K562 (cell line): Measurements from ENCODE around the gene MAP2K6. TPM values are rescaled to one million over a fixed set of nuclear protein-coding genes. Genes with fewer than 3 reads are reported as not detected.

Experiments
- ATAC-seq: fragments of 200-7000 bp; cut with Tn5 transposase; 3 replicates; pipeline ENCODE4 v1.9.1; 2020; ENCODE audit warnings: moderate library complexity
- BruUV-seq: library from RNA; stranded (reverse); fragments of 400-500 nt; replicated peaks from 2 replicates; lab custom pipeline; 2021; lab: Mats Ljungman, UMichigan
- CTCF ChIA-PET: fragments of 300-600 bp; formaldehyde crosslinking; extraction: SDS; loops from one replicate; lab custom pipeline; 2021; ENCODE audit warnings: low intra/inter-chr PET ratio; lab: Yijun Ruan, JAX
- POLR2A ChIA-PET: fragments of 300-600, 350-650 bp; sonication (Branson Sonifier 250); formaldehyde crosslinking; extraction: SDS; loops from one replicate; lab custom pipeline; 2021; ENCODE audit warnings: antibody characterized with exemption, inconsistent platforms; lab: Yijun Ruan, JAX
- DNase-seq, 4 experiments: peaks; one replicate each; pipeline versions ENCODE4 v3.0.0 to v3.0.0-alpha.2; 2011 to 2018; ENCODE audit warnings: low spot score in 3 of 4, mixed read lengths in 3 of 4; ENCODE audit errors: extremely low read depth in 1 of 4
- FAIRE-seq: peaks from 2 replicates; lab custom pipeline; 2011; peaks lifted over from hg19 to GRCh38; lab: Jason Lieb, UNC
- H2AFZ ChIP-seq: 2 replicates; pipeline ENCODE4 v1.6.0; 2011; ENCODE audit warnings: low read depth, low read length, control low read depth, inconsistent platforms
- H3K27ac ChIP-seq: fragments of 200-600 bp; 3 replicates; pipeline ENCODE4 v1.8.0; 2011; ENCODE audit warnings: low read depth, mild to moderate bottlenecking, control low read depth, inconsistent platforms, low read length, moderate library complexity, mixed read lengths; ENCODE audit errors: extremely low read depth
- H3K27me3 ChIP-seq, 2 experiments: fragments of 300-600 bp in 1 of 2; 2 replicates in 1 of 2; 3 replicates in 1 of 2; pipeline versions ENCODE4 v1.6.0 to v1.8.0; 2011; ENCODE audit warnings: inconsistent platforms in 2 of 2, low read length in 2 of 2, mild to moderate bottlenecking in 1 of 2, mixed read lengths in 1 of 2, moderate library complexity in 1 of 2; ENCODE audit not compliant: control insufficient read depth in 2 of 2, insufficient read depth in 2 of 2
- H3K36me3 ChIP-seq: fragments of 300-600 bp; 3 replicates; pipeline ENCODE4 v1.8.0; 2011; ENCODE audit warnings: mild to moderate bottlenecking, low read length, inconsistent platforms; ENCODE audit not compliant: control insufficient read depth, insufficient read depth
- H3K4me1 ChIP-seq, 2 experiments: fragments of 200-600 bp in 1 of 2; replicated peaks in 1 of 2; 2 replicates in 1 of 2; 3 replicates in 1 of 2; pipeline versions ENCODE4 v1.5.1 to v1.8.0; 2011; ENCODE audit warnings: inconsistent platforms in 2 of 2, low read length in 2 of 2, mild to moderate bottlenecking in 1 of 2, mixed read lengths in 1 of 2, moderate library complexity in 1 of 2; ENCODE audit not compliant: control insufficient read depth in 2 of 2, insufficient read depth in 2 of 2
- H3K4me2 ChIP-seq: 2 replicates; pipeline ENCODE4 v1.6.1; 2011; ENCODE audit warnings: low read length, control low read depth, inconsistent platforms, mixed read lengths; ENCODE audit not compliant: insufficient read depth
- H3K4me3 ChIP-seq: fragments of 200-600 bp; sonication (generic), shearing (Covaris generic); 2 replicates; pipeline ENCODE4 v1.5.1; 2016; ENCODE audit warnings: control low read depth, inconsistent platforms
- H3K79me2 ChIP-seq: fragments of 200-600 bp; 3 replicates; pipeline ENCODE4 v1.8.0; 2011; ENCODE audit warnings: low read length, inconsistent platforms; ENCODE audit not compliant: control insufficient read depth, insufficient read depth
- H3K9ac ChIP-seq, 2 experiments: 2 replicates each; pipeline versions ENCODE4 v1.6.0 to v1.6.1; 2011; ENCODE audit warnings: low read depth in 2 of 2, low read length in 2 of 2, control low read depth in 1 of 2, inconsistent platforms in 1 of 2, mild to moderate bottlenecking in 1 of 2, mixed read lengths in 1 of 2; ENCODE audit not compliant: insufficient read depth in 1 of 2
- H3K9me1 ChIP-seq: one replicate; pipeline ENCODE4 v1.6.0; 2011; ENCODE audit warnings: inconsistent platforms, mild to moderate bottlenecking, low read length, moderate library complexity; ENCODE audit not compliant: control insufficient read depth, insufficient read depth
- H3K9me3 ChIP-seq: replicated peaks from 2 replicates; pipeline ENCODE4 v1.5.1; 2011; ENCODE audit warnings: low read depth, low read length, inconsistent platforms; ENCODE audit not compliant: control insufficient read depth, insufficient read depth
- H4K20me1 ChIP-seq: replicated peaks from 2 replicates; pipeline ENCODE4 v1.6.1; 2011; ENCODE audit warnings: low read length, inconsistent platforms, mixed read lengths; ENCODE audit not compliant: control insufficient read depth, insufficient read depth
- ADNP ChIP-seq: fragments of 200-800 bp; sonication (Bioruptor generic); IDR thresholded peaks from 2 replicates; pipeline ENCODE4 v1.6.1; 2016; ENCODE audit warnings: missing genetic modification characterization, missing compliant biosample characterization
- CEBPG ChIP-seq, 3 experiments: fragments of 200-800 bp in 1 of 3; sonication (Bioruptor generic) in 1 of 3; sonication (generic) in 1 of 3; formaldehyde crosslinking in 1 of 3; IDR thresholded peaks in 2 of 3; conservative IDR thresholded peaks in 1 of 3; 2 replicates each; pipeline versions ENCODE4 v1.6.1 to v1.8.0; 2016 to 2022; ENCODE audit warnings: missing compliant biosample characterization in 2 of 3, missing genetic modification characterization in 2 of 3, mild to moderate bottlenecking in 1 of 3, missing genetic modification reagents in 1 of 3
- GABPA ChIP-seq: fragments of 200-800 bp; sonication (Bioruptor generic); conservative IDR thresholded peaks from 2 replicates; pipeline ENCODE4 v1.6.1; 2016; ENCODE audit warnings: low read depth, missing genetic modification characterization, missing compliant biosample characterization
- JUNB ChIP-seq: fragments of 450-650 bp; formaldehyde crosslinking; conservative IDR thresholded peaks from 2 replicates; pipeline ENCODE4 v1.4.0; 2020; ENCODE audit warnings: mild to moderate bottlenecking
- NONO ChIP-seq, 2 experiments: fragments of 200-400 bp in 1 of 2; fragments of 450-650 bp in 1 of 2; formaldehyde crosslinking in 1 of 2; IDR thresholded peaks; 2 replicates each; pipeline ENCODE4 v1.6.1; 2017; ENCODE audit warnings: low read depth in 2 of 2, mild to moderate bottlenecking in 2 of 2, moderate library complexity in 2 of 2, low read length in 1 of 2
- PHTF2 ChIP-seq: fragments of 250-450 bp; sonication (Bioruptor Pico); IDR thresholded peaks from 2 replicates; pipeline ENCODE4 v1.5.0; 2021; ENCODE audit warnings: mild to moderate bottlenecking
- TAL1 ChIP-seq: fragments of 450-650 bp; IDR thresholded peaks from 2 replicates; pipeline ENCODE4 v1.6.1; 2016; ENCODE audit warnings: mild to moderate bottlenecking
- ZFP1 ChIP-seq: fragments of 450-650 bp; formaldehyde crosslinking; IDR thresholded peaks from 2 replicates; pipeline ENCODE4 v1.4.0; 2020; ENCODE audit warnings: mild to moderate bottlenecking, mixed read lengths
- WGBS: fragments of 100-300 bp; shearing (Covaris generic); methylation state at CpG from one replicate; pipeline ENCODE4 v1.1.6; 2016; ENCODE audit warnings: low coverage, mixed read lengths; ENCODE audit not compliant: insufficient coverage; ENCODE audit errors: missing lambda C conversion rate; 5-methylcytosine and 5-hydroxymethylcytosine counted together
- in situ Hi-C: fragments of 300-500 bp; cut with MboI; formaldehyde crosslinking; loops from 4 replicates; pipeline ENCODE4 v1.15.0; 2018; ENCODE audit warnings: inconsistent platforms, mixed read lengths
- intact Hi-C: fragments of 100-400 bp; cut with micrococcal nuclease; formaldehyde crosslinking; loops from 2 replicates; pipeline ENCODE4 v1.14.2; 2022
- polyA plus RNA-seq, 8 experiments: library from polyadenylated mRNA; depleted of rRNA in 4 of 8; stranded (reverse) in 5 of 8; unstranded in 3 of 8; fragments of >200 nt; fragmentation: Nextera tagmentation in 2 of 8; fragmentation: Illumina TruSeq in 1 of 8; extraction: Ambion mirVana in 2 of 8; extraction: Trizol in 1 of 8; gene quantifications; 2 replicates each; pipeline versions ENCODE4 v1.2.1 to v1.2.3, GENCODE V29; 2011 to 2014; ENCODE audit warnings: inconsistent platforms in 1 of 8, missing spikeins in 1 of 8
- total RNA-seq, 7 experiments: library from RNA; depleted of rRNA in 6 of 7; stranded (reverse); fragments of >200 nt in 6 of 7; fragmentation: Illumina TruSeq in 2 of 7; extraction: Trizol in 2 of 7; gene quantifications; 2 replicates each; pipeline versions ENCODE4 v1.2.1 to v1.2.3, GENCODE V29; 2011 to 2021; ENCODE audit warnings: low replicate concordance in 1 of 7
- TF ChIP-seq, protein P1 (sequence below): fragments of 450-650 bp; IDR thresholded peaks from one replicate; pipeline ENCODE4 v1.6.1; 2018; ENCODE audit warnings: mild to moderate bottlenecking, moderate library complexity; ENCODE audit not compliant: partially characterized antibody

MAP2K6 gene
- total and polyA plus RNA-seq, 9 of the 15 experiments (the other 6 are each of a cell fraction or from before 2014, with no cell fraction given): 0.07 to 0.13 TPM; not detected in 7

DNA sequence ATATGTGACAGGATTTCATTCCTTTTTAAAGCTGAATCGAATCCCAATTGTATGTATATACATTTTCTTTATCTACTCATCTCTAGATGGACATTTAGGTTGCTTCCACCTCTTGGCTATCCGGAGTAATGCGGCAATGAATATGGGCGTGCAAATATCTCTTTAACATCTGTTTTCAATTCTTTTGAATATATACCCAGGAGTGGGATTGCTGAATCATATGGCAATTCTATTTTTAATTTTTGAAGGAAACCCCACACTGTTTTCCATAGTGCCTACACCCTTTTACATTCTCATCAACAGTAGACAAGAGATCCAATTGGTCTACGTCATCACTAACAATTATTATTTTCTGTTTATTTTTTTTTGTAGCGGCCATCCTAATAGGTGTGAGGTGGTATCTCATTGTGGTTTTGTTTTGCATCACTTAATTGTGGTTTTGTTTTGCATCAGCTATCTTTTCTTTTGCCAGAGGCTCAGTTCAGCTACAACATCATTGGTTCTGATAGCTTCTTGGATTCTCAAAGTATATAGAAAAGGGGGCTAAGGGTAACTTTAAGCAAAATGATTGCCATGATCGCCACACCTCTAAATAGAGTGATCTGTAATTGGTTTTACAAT is 25.6 kb upstream of the MAP2K6 start:
- DNase-seq (no peak), FAIRE-seq (no peak), ATAC-seq (no peak)
- ChIA-PET CTCF (interaction anchor here (0.6 kb wide), 1 partner anchor 12 kb away, joined by 3 read pairs; no protein-coding TSS in a partner anchor), POLR2A (interaction anchor here (0.5 kb wide), 1 partner anchor 97 kb away, joined by 3 read pairs; no protein-coding TSS in a partner anchor)
- no peaks in the 10 kb centered on the region for H4K20me1 ChIP-seq
- no peak overlapping the region for H3K9ac ChIP-seq
- no peak overlapping the region for H2AFZ ChIP-seq
- no peaks in the 10 kb centered on the region for H3K9me3 ChIP-seq
- no TSS peak for BruUV-seq
- no peak overlapping the region for H3K4me3 ChIP-seq
- no peaks in the 10 kb centered on the region for H3K9me1 ChIP-seq
- in situ Hi-C loops (no loop called here), intact Hi-C loops (no loop called here)
- no peaks in the 10 kb centered on the region for H3K36me3 ChIP-seq
- H3K27me3 ChIP-seq: peaks cover 5 to 7% of the 10 kb centered on the region in 2 experiments; a peak in 3 of 5 replicates
- TF ChIP-seq ZFP1 (CRISPR knock-in tag) (no peak), CEBPG (CRISPR knock-in tag; IDR thresholded peaks at IDR 0.05) (no peak), CEBPG (tag; conservative IDR thresholded peaks at IDR 0.05 in 1 of 2, IDR thresholded peaks at IDR 0.05 in 1 of 2) (no peak), PHTF2 (CRISPR knock-in tag) (no peak), NONO (IDR thresholded peaks at IDR 0.05; ENCODE audit: low read depth in 2 of 2, low read length in 1 of 2) (no peak), ADNP (tag) (no peak), TAL1 (no peak), JUNB (CRISPR knock-in tag) (no peak), GABPA (tag) (no peak)
- TF ChIP-seq, protein P1, sequence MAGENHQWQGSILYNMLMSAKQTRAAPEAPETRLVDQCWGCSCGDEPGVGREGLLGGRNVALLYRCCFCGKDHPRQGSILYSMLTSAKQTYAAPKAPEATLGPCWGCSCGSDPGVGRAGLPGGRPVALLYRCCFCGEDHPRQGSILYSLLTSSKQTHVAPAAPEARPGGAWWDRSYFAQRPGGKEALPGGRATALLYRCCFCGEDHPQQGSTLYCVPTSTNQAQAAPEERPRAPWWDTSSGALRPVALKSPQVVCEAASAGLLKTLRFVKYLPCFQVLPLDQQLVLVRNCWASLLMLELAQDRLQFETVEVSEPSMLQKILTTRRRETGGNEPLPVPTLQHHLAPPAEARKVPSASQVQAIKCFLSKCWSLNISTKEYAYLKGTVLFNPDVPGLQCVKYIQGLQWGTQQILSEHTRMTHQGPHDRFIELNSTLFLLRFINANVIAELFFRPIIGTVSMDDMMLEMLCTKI: no peak
- no peak overlapping the region for H3K27ac ChIP-seq
- H3K4me2 ChIP-seq: no peak overlapping the region
- no peaks in the 10 kb centered on the region for H3K4me1 ChIP-seq
- WGBS: 1% methylated on average over 7 of the region's 7 CpGs
- H3K79me2 ChIP-seq: no peaks in the 10 kb centered on the region
